ENCODE results near the gene KRTAP23-1. TPM values are rescaled to one million over a fixed set of nuclear protein-coding genes. Genes with fewer than 3 reads are reported as not detected.

KRTAP23-1 gene
- total RNA-seq, 1 donor from 2014 or later, result not detected

DNA sequence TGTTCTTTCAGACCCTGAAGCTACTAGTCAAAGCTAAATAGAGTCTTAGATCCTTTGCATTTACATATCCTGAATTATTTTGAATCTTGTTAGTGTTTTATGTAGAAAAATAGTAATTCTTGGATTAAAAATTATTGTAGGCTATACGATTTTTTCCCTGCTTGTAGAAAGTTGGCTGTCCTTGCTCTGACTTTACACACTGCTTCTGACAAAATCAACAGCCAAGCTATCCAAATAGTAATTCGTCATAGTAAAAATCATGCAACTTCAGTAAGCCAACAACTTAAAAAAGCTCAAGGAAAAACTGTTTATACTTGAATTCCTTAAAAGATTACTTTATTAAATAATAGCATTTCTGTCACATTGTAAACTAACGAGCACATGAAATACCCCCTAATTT, 7.5 kb upstream of the KRTAP23-1 start:
- TF ChIP-seq, protein P1, sequence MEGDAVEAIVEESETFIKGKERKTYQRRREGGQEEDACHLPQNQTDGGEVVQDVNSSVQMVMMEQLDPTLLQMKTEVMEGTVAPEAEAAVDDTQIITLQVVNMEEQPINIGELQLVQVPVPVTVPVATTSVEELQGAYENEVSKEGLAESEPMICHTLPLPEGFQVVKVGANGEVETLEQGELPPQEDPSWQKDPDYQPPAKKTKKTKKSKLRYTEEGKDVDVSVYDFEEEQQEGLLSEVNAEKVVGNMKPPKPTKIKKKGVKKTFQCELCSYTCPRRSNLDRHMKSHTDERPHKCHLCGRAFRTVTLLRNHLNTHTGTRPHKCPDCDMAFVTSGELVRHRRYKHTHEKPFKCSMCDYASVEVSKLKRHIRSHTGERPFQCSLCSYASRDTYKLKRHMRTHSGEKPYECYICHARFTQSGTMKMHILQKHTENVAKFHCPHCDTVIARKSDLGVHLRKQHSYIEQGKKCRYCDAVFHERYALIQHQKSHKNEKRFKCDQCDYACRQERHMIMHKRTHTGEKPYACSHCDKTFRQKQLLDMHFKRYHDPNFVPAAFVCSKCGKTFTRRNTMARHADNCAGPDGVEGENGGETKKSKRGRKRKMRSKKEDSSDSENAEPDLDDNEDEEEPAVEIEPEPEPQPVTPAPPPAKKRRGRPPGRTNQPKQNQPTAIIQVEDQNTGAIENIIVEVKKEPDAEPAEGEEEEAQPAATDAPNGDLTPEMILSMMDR (IDR thresholded peaks at IDR 0.05; ENCODE audit: unreplicated experiment), result no peak
- Mint-ChIP-seq H3K27me3 (ENCODE audit: low read depth) (peaks cover 27% of the 10 kb centered on the region), H3K9me3 (no peaks in the 10 kb centered on the region), H3K4me3 (no peak overlapping the region), H3K27ac (no peak overlapping the region), H3K4me1 (no peaks in the 10 kb centered on the region), H3K36me3 (no peaks in the 10 kb centered on the region)
- no peak for DNase-seq (ENCODE audit: low spot score in 2 of 2, unreplicated experiment in 2 of 2)

DNA sequence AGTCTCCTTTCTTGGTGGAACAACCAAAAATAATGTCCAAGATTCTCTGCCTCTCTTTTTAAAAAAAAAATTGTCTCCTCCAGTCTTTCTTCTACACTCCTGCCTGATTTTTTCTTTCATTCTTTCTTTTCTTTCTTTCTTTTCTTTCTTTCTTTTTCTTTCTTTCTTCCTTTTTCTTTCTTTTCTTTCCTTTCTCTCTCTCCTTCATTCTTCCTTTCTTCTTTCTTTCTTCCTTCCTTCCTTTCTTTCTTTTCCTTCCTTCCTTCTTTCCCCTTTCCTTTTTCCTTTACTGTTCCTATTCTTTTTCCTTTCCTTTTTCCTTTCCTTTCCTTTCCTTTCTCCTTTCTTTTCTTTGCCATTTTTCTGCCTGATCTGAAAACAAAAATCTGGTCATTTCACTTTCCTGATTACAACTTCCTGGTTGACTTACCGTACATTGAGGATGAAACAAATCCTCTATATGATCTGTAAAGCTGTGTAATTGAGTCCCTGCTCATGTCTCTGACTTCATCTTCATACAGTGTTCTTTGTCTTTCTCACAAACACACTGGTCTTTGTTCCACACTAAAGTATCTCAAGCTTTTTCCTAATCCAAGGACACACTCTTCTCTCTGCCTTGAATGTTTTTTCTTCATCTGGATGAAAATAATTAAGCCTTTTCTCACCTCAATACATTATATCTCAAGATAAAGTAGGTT, 6.1 kb upstream of the KRTAP23-1 start:
- Mint-ChIP-seq H3K4me3 (no peak overlapping the region), H3K4me1 (peaks cover 5% of the 10 kb centered on the region), H3K9me3 (no peaks in the 10 kb centered on the region), H3K27ac (no peak overlapping the region), H3K36me3 (no peaks in the 10 kb centered on the region), H3K27me3 (ENCODE audit: low read depth) (peaks cover 22% of the 10 kb centered on the region)
- TF ChIP-seq, protein P1 (IDR thresholded peaks at IDR 0.05; ENCODE audit: unreplicated experiment), result no peak
- no peak for DNase-seq (ENCODE audit: low spot score in 2 of 2, unreplicated experiment in 2 of 2)

DNA sequence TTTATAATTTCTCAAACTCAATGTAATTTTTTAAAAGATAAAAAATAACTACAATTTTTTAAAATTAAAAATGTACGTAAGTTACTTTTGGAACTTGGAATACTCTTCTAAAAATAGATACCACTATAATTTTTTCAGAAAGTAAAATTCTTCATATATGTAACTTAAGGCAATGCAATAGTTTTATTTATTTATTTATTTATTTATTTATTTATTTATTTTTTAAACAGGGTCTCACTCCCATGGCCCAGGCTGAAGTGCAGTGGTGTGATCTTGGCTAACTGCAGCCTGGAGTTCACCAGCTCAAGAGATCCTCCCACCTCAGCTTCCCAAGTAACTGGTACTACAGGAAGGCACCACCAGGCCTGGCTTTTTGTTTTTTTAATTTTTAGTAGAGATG, 3.1 kb upstream of the KRTAP23-1 start:
- H3K27ac Mint-ChIP-seq, result no peak overlapping the region
- H3K36me3 Mint-ChIP-seq, result no peaks in the 10 kb centered on the region
- DNase-seq (ENCODE audit: low spot score in 2 of 2, unreplicated experiment in 2 of 2), result no peak
- peaks cover 5% of the 10 kb centered on the region for H3K4me1 Mint-ChIP-seq
- TF ChIP-seq, protein P1 (IDR thresholded peaks at IDR 0.05; ENCODE audit: unreplicated experiment), result no peak
- no peaks in the 10 kb centered on the region for H3K9me3 Mint-ChIP-seq
- H3K27me3 Mint-ChIP-seq (ENCODE audit: low read depth), result peaks cover 19% of the 10 kb centered on the region
- H3K4me3 Mint-ChIP-seq, result no peak overlapping the region

DNA sequence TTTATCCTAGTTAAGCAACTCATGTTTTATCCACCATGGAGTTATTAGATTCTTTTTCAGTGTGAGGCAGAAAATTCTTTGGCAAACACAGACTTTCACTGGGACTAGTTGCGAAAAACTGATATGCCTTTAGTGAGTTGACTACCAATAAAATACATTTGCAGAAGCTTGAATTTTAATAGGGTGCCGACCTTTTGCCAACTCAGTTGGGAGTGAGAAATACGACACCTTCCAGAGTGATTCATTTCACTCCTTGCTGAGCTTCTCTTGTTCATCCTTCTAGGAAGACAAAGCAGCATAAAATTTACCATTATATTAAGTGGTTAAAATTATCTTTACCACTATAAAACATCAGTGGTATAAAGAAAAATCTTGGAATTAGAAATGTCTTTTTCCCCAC, 1.2 kb upstream of the KRTAP23-1 start:
- DNase-seq (ENCODE audit: low spot score in 2 of 2, unreplicated experiment in 2 of 2), result no peak
- Mint-ChIP-seq H3K4me1 (peaks cover 5% of the 10 kb centered on the region), H3K9me3 (peaks cover 11% of the 10 kb centered on the region), H3K4me3 (no peak overlapping the region), H3K27me3 (ENCODE audit: low read depth) (peaks cover 10% of the 10 kb centered on the region), H3K27ac (no peak overlapping the region), H3K36me3 (no peaks in the 10 kb centered on the region)
- TF ChIP-seq, protein P1 (IDR thresholded peaks at IDR 0.05; ENCODE audit: unreplicated experiment), result no peak

DNA sequence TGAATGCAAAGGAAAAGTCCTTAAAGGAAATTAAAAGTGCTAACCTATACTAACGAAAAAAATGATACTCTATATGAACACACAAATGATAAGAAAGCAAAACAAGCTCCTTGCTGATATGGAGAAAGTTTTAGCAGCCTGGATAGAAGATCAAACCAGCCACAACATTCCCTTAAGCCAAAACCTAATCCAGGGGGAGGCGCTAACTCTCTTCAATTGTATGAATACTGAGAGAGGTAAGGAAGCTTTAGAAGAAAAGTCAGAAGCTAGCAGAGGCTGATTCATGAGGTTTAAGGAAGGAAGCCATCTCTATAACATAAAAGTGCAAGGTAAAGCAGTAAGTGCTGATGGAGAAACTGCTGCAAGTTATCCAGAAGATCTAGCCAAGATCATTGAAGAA, 3.4 kb downstream of the KRTAP23-1 start:
- peaks cover 12% of the 10 kb centered on the region for H3K9me3 Mint-ChIP-seq
- no peaks in the 10 kb centered on the region for H3K36me3 Mint-ChIP-seq
- H3K27me3 Mint-ChIP-seq (ENCODE audit: low read depth), result peaks cover 3% of the 10 kb centered on the region
- no peak overlapping the region for H3K4me3 Mint-ChIP-seq
- TF ChIP-seq, protein P1 (IDR thresholded peaks at IDR 0.05; ENCODE audit: unreplicated experiment), result no peak
- H3K4me1 Mint-ChIP-seq, result peaks cover 3% of the 10 kb centered on the region
- H3K27ac Mint-ChIP-seq, result no peak overlapping the region
- no peak for DNase-seq (ENCODE audit: low spot score in 2 of 2, unreplicated experiment in 2 of 2)
